GM06990 (cell line): ENCODE data around the gene PRRT3.
"Not testable (repeated sequence)": the region's sequence is repeated elsewhere in the genome, so short reads cannot be mapped to it uniquely, and the experiment has no call there.

Source experiments
- DNase-seq: peaks from one replicate; pipeline ENCODE4 v3.0.0-alpha.2; 2011; ENCODE audit not compliant: insufficient read length; ENCODE audit errors: extremely low read depth
- H3K27me3 ChIP-seq: replicated peaks from 2 replicates; pipeline ENCODE4 v1.6.0; 2011; ENCODE audit warnings: low read length; ENCODE audit not compliant: control insufficient read depth, insufficient read depth
- H3K36me3 ChIP-seq: 2 replicates; pipeline ENCODE4 v1.5.1; 2011; ENCODE audit warnings: low read length; ENCODE audit not compliant: control insufficient read depth, insufficient read depth
- H3K4me3 ChIP-seq: replicated peaks from 2 replicates; pipeline ENCODE4 v1.5.1; 2011; ENCODE audit warnings: low read depth, mild to moderate bottlenecking, control low read depth, low read length
- TF ChIP-seq, protein P1 (sequence below): IDR thresholded peaks from 2 replicates; pipeline ENCODE4 v1.5.1; 2011; ENCODE audit warnings: low read length, control low read depth, mild to moderate bottlenecking, inconsistent platforms; ENCODE audit not compliant: insufficient read depth, poor library complexity, severe bottlenecking

PRRT3 gene

DNA sequence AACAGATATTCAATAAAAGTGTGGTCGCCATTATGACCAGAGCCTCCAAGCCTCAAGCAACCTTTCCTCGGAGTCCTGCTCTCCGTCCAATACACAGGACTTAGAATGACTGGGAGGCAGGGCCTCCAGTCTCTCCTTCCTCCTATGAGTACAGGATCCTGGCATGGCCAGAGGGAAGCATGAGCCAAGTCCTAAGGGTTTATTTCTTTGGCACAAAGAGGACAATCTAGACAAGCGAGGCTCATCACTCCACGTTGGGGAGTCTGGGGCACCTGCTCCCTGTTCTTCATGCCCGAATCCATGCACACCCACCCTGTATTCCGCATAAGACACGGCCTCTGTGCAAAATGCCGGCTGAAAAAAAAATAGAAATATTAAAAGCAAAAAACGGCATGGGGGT lies 6.8 kb downstream of the PRRT3 start:
- TF ChIP-seq, protein P1, sequence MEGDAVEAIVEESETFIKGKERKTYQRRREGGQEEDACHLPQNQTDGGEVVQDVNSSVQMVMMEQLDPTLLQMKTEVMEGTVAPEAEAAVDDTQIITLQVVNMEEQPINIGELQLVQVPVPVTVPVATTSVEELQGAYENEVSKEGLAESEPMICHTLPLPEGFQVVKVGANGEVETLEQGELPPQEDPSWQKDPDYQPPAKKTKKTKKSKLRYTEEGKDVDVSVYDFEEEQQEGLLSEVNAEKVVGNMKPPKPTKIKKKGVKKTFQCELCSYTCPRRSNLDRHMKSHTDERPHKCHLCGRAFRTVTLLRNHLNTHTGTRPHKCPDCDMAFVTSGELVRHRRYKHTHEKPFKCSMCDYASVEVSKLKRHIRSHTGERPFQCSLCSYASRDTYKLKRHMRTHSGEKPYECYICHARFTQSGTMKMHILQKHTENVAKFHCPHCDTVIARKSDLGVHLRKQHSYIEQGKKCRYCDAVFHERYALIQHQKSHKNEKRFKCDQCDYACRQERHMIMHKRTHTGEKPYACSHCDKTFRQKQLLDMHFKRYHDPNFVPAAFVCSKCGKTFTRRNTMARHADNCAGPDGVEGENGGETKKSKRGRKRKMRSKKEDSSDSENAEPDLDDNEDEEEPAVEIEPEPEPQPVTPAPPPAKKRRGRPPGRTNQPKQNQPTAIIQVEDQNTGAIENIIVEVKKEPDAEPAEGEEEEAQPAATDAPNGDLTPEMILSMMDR = no peak
- Histone ChIP-seq H3K4me3 (no peak overlapping the region), H3K36me3 (peaks cover 43% of the 10 kb centered on the region), H3K27me3 (no peaks in the 10 kb centered on the region)
- no peak for DNase-seq

DNA sequence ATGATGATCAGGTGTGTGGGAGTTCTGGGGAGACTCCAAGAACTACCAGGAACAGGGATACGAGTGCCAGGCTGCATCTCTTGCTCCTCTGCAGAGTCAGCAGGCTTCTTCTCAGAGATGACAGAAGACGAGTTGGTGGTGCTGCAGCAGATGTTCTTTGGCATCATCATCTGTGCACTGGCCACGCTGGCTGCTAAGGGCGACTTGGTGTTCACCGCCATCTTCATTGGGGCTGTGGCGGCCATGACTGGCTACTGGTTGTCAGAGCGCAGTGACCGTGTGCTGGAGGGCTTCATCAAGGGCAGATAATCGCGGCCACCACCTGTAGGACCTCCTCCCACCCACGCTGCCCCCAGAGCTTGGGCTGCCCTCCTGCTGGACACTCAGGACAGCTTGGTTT lies 7.9 kb downstream of the PRRT3 start:
- DNase-seq = no peak
- TF ChIP-seq, protein P1 = no peak
- Histone ChIP-seq H3K36me3 (peaks cover 39% of the 10 kb centered on the region), H3K4me3 (no peak overlapping the region), H3K27me3 (no peaks in the 10 kb centered on the region)

- Histone ChIP-seq H3K36me3 (peaks cover 31% of the 10 kb centered on the region), H3K27me3 (no peaks in the 10 kb centered on the region), H3K4me3 (no peak overlapping the region)
- DNase-seq = no peak
- TF ChIP-seq, protein P1 = no peak
Observed at GRCh38 chr3:9942934-9943690, 9.1 kb downstream of the PRRT3 start.

DNA sequence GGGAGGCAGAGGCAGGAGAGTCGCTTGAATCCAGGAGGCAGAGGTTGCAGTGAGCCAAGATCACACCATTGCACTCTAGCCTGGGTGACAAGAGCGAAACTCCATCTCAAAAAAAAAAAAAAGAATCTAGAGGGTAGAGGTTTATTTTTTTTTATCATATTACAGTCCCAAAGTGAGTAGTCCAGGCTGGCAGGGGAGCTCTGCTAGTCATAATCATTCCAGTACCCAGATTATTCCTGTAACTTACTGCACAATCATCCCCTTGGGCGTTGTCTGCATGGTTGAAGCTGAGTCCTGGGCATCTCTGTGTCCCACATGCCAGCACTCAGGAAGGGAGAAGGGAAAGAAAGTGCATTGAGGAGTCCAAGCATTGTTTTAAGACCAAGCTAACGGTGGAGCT lies 10.0 kb downstream of the PRRT3 start:
- no peaks in the 10 kb centered on the region for H3K27me3 ChIP-seq
- no peak overlapping the region for H3K4me3 ChIP-seq
- TF ChIP-seq, protein P1 = no peak
- H3K36me3 ChIP-seq = peaks cover 34% of the 10 kb centered on the region
- no peak for DNase-seq

- Histone ChIP-seq H3K4me3 (no peak overlapping the region), H3K27me3 (no peaks in the 10 kb centered on the region), H3K36me3 (peaks cover 31% of the 10 kb centered on the region)
- DNase-seq = no peak
- TF ChIP-seq, protein P1 = no peak
Observed at GRCh38 chr3:9940746-9941145, 11.5 kb downstream of the PRRT3 start.

DNA sequence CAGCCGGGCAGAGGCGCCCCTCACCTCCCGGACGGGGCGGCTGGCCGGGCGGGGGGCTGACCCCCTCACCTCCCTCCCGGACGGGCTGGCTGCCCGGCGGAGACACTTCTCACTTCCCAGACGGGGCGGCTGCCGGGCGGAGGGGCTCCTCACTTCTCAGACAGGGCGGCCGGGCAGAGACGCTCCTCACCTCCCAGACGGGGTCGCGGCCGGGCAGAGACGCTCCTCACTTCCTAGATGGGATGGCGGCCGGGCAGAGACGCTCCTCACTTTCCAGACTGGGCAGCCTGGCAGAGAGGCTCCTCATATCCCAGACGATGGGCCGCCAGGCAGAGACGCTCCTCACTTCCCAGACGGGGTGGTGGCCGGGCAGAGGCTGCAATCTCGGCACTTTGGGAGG lies 12.3 kb downstream of the PRRT3 start:
- H3K36me3 ChIP-seq = peaks cover 31% of the 10 kb centered on the region
- not testable (repeated sequence) for H3K27me3 ChIP-seq, DNase-seq, H3K4me3 ChIP-seq
